ENCODE measurements around the gene GABRQ. TPM values are rescaled to one million over a fixed set of nuclear protein-coding genes. Genes with fewer than 3 reads are reported as not detected.

The GABRQ gene
- total and polyA plus RNA-seq, 2 experiments from 2014 or later: not detected

DNA sequence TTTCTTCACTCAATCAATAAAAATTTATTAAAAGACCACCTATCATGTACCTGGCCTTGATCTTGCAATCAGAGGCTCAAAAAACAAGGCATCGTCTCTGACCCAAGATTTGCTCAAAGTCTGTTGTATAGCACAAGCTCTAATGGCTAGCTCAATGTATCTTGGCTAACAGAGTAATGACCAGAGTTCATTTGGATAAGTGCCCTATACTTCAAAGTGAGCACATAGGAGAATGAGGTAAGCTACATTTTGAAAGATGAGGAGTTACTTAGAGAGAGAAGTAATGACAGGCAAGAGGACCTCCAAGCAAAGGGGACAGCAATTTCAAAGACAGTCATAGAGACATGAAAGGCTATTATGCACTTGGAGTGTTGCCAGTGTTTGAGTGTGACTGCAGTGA is 22.9 kb upstream of the GABRQ start:
- H3F3A ChIP-seq (ENCODE audit: insufficient read depth): no peaks in the 10 kb centered on the region
- no peaks in the 10 kb centered on the region for H3K36me3 ChIP-seq (ENCODE audit: low read depth)
- H3K9ac ChIP-seq: no peak overlapping the region
- H3K27me3 ChIP-seq (replicated peaks; ENCODE audit: insufficient read depth): no peaks in the 10 kb centered on the region
- no peaks in the 10 kb centered on the region for H4K20me1 ChIP-seq (ENCODE audit: insufficient read depth)
- H3K79me2 ChIP-seq (ENCODE audit: insufficient read depth): no peaks in the 10 kb centered on the region
- no peaks in the 10 kb centered on the region for H3K9me3 ChIP-seq (ENCODE audit: low read depth)
- H3K4me1 ChIP-seq (ENCODE audit: insufficient read depth): no peaks in the 10 kb centered on the region
- H3K9me2 ChIP-seq (ENCODE audit: insufficient read depth): no peaks in the 10 kb centered on the region
- H3K27ac ChIP-seq: no peak overlapping the region
- no peak for TF ChIP-seq EZH2 (IDR thresholded peaks at IDR 0.05; ENCODE audit: insufficient read depth, poor library complexity, severe bottlenecking)
- no peak for TF ChIP-seq EZH2phosphoT487 (IDR thresholded peaks at IDR 0.05; ENCODE audit: insufficient read depth, low read depth)
- WGBS, 2 experiments (ENCODE audit: low coverage in 1 of 2, low lambda C conversion rate in 2 of 2, missing lambda C conversion rate in 2 of 2): 10 to 20% methylated on average over 1 of the region's 1 CpG
- no peak overlapping the region for H3K4me3 ChIP-seq
- in situ Hi-C loops (cut with MboI): no loop called here
- no peak overlapping the region for H2AFZ ChIP-seq
- no peak for DNase-seq
- H3K4me2 ChIP-seq (ENCODE audit: unreplicated experiment): no peak overlapping the region

GRCh38 chrX:152619897-152620296 is 17.8 kb upstream of the GABRQ start:
- H3K27me3 ChIP-seq (replicated peaks; ENCODE audit: insufficient read depth): no peaks in the 10 kb centered on the region
- no peaks in the 10 kb centered on the region for H3K79me2 ChIP-seq (ENCODE audit: insufficient read depth)
- no peak overlapping the region for H2AFZ ChIP-seq
- H3K27ac ChIP-seq: no peak overlapping the region
- no peaks in the 10 kb centered on the region for H3K36me3 ChIP-seq (ENCODE audit: low read depth)
- H3K9me2 ChIP-seq (ENCODE audit: insufficient read depth): no peaks in the 10 kb centered on the region
- H3K9me3 ChIP-seq (ENCODE audit: low read depth): no peaks in the 10 kb centered on the region
- DNase-seq: peak; percentile 47
- H4K20me1 ChIP-seq (ENCODE audit: insufficient read depth): no peaks in the 10 kb centered on the region
- H3F3A ChIP-seq (ENCODE audit: insufficient read depth): no peaks in the 10 kb centered on the region
- in situ Hi-C loops (cut with MboI): no loop called here
- TF ChIP-seq EZH2phosphoT487 (IDR thresholded peaks at IDR 0.05; ENCODE audit: insufficient read depth, low read depth) (no peak), EZH2 (IDR thresholded peaks at IDR 0.05; ENCODE audit: insufficient read depth, poor library complexity, severe bottlenecking) (no peak)
- no peak overlapping the region for H3K9ac ChIP-seq
- no peaks in the 10 kb centered on the region for H3K4me1 ChIP-seq (ENCODE audit: insufficient read depth)
- no peak overlapping the region for H3K4me2 ChIP-seq (ENCODE audit: unreplicated experiment)
- H3K4me3 ChIP-seq: no peak overlapping the region
- WGBS, 2 experiments (ENCODE audit: low coverage in 1 of 2, low lambda C conversion rate in 2 of 2, missing lambda C conversion rate in 2 of 2): 21 to 22% methylated on average over 2 of the region's 2 CpGs

DNA sequence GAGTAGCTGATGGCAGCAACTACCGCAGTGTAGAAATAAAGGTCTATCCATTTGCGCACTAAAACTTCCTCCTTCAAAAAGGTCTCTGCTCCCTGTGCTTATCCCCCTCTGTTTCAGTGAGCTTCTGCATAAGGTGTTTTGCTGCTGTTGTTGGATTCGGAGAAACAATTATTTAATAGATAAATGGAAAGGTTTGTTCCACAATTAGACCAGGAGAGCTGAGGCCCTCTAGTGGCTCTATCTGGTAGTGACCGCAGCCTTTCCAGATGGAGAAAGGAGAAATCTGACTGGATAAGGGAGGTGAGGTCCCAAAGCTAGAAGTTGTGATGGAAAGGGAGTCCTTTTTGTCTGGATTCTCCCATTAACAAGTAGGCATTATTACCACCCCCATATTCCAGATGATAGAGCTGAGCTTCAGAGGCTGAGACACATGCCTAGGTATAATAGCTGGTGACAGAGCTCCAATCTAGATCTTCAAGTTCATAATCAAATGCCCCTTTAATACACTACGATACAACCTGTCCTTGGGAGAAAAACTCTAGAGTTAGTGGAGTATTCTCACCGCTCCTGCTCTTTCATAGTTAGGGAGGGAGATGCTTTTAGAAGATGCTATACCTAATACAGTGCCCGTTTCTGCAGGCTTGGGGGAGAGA is 5.1 kb upstream of the GABRQ start:
- Histone ChIP-seq H3K27ac (no peak overlapping the region), H3K4me2 (ENCODE audit: unreplicated experiment) (no peak overlapping the region), H2AFZ (no peak overlapping the region), H3K27me3 (replicated peaks; ENCODE audit: insufficient read depth) (no peaks in the 10 kb centered on the region), H3K9me2 (ENCODE audit: insufficient read depth) (no peaks in the 10 kb centered on the region), H3K79me2 (ENCODE audit: insufficient read depth) (no peaks in the 10 kb centered on the region), H3K9me3 (ENCODE audit: low read depth) (no peaks in the 10 kb centered on the region), H3K4me1 (ENCODE audit: insufficient read depth) (no peaks in the 10 kb centered on the region), H3F3A (ENCODE audit: insufficient read depth) (no peaks in the 10 kb centered on the region), H3K4me3 (no peak overlapping the region), H3K9ac (no peak overlapping the region), H4K20me1 (ENCODE audit: insufficient read depth) (no peaks in the 10 kb centered on the region), H3K36me3 (ENCODE audit: low read depth) (no peaks in the 10 kb centered on the region)
- 52 to 54% methylated on average over 7 of the region's 7 CpGs for WGBS, 2 experiments (ENCODE audit: low coverage in 1 of 2, low lambda C conversion rate in 2 of 2, missing lambda C conversion rate in 2 of 2)
- no peak for TF ChIP-seq EZH2phosphoT487 (IDR thresholded peaks at IDR 0.05; ENCODE audit: insufficient read depth, low read depth)
- in situ Hi-C loops (cut with MboI): loop anchor here (25.0 kb wide), 1 partner anchor 870 kb away; no protein-coding TSS in a partner anchor
- DNase-seq: peak; percentile 49

DNA sequence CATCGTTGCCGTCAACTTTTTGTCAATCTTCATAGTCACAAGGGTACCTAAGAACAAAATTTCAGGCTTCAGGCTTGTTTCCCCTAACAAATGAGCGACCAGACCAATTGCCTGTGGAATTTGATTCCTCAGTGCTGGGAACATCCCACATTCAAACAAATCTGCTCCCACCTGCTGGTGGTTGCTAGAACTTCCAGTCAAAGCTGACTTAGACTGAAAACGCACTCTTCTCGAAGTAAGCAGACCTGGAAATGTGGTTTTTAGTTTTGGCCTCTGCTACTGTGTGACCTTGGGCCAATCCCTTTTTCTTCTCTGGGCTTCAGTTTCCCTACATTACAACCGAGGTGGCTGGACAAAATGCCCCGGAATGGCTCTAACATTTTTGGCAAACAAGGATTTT is 1.8 kb upstream of the GABRQ start:
- Histone ChIP-seq H3K9me2 (ENCODE audit: insufficient read depth) (no peaks in the 10 kb centered on the region), H3K36me3 (ENCODE audit: low read depth) (no peaks in the 10 kb centered on the region), H3K79me2 (ENCODE audit: insufficient read depth) (no peaks in the 10 kb centered on the region), H3K4me3 (no peak overlapping the region), H3F3A (ENCODE audit: insufficient read depth) (no peaks in the 10 kb centered on the region), H4K20me1 (ENCODE audit: insufficient read depth) (no peaks in the 10 kb centered on the region), H2AFZ (no peak overlapping the region), H3K4me2 (ENCODE audit: unreplicated experiment) (no peak overlapping the region), H3K27me3 (replicated peaks; ENCODE audit: insufficient read depth) (peaks cover 11% of the 10 kb centered on the region; the same call in 1 of the 2 replicates), H3K27ac (no peak overlapping the region), H3K9ac (no peak overlapping the region), H3K4me1 (ENCODE audit: insufficient read depth) (no peaks in the 10 kb centered on the region), H3K9me3 (ENCODE audit: low read depth) (no peaks in the 10 kb centered on the region)
- WGBS, 2 experiments (ENCODE audit: low coverage in 1 of 2, low lambda C conversion rate in 2 of 2, missing lambda C conversion rate in 2 of 2): 0 to 2% methylated on average over 7 of the region's 7 CpGs
- DNase-seq: peak; percentile 66
- in situ Hi-C loops (cut with MboI): loop anchor here (25.0 kb wide), 1 partner anchor 874 kb away; no protein-coding TSS in a partner anchor
- TF ChIP-seq EZH2 (IDR thresholded peaks at IDR 0.05; ENCODE audit: insufficient read depth, poor library complexity, severe bottlenecking): no peak
- no peak for TF ChIP-seq EZH2phosphoT487 (IDR thresholded peaks at IDR 0.05; ENCODE audit: insufficient read depth, low read depth)
